ENCODE measurements around the gene C2.
"Not testable (repeated sequence)": the region's sequence is repeated elsewhere in the genome, so short reads cannot be mapped to it uniquely, and the experiment has no call there.

Gene C2

GRCh38 chr6:31899215-31899614 lies 28.3 kb upstream of the C2 start:
- no peak for DNase-seq

- peak; percentile 40 for DNase-seq
These were observed 27.4 kb upstream of the C2 start for GRCh38 chr6:31899882-31900722.

DNA sequence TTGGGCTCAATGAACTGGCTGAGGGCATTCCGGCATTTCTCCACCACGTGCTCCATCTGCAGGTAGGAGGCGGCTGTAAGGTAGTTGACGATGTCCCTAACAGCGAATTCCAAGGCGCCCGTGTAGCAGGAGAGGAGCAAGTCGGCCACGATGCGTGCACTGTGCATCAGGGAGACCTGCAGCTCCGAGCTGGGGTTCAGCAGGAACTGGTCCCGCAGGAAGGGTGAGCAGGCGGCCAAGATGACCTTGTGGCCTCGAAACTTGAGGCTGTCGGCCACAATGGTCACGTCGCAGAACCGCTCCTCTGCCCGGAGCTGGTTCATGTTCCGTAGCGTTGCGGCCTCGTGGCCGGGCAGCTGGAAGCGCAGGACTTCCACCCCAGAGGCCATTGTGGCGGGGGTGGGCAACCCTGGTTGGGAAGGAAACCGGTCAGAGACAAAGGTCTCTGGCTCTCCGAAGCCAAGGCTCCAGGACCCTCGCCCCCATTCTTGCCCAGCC lies 26.6 kb upstream of the C2 start:
- DNase-seq = no peak

GRCh38 chr6:31901415-31901952 lies 26.0 kb upstream of the C2 start:
- DNase-seq = peak; percentile 63

DNA sequence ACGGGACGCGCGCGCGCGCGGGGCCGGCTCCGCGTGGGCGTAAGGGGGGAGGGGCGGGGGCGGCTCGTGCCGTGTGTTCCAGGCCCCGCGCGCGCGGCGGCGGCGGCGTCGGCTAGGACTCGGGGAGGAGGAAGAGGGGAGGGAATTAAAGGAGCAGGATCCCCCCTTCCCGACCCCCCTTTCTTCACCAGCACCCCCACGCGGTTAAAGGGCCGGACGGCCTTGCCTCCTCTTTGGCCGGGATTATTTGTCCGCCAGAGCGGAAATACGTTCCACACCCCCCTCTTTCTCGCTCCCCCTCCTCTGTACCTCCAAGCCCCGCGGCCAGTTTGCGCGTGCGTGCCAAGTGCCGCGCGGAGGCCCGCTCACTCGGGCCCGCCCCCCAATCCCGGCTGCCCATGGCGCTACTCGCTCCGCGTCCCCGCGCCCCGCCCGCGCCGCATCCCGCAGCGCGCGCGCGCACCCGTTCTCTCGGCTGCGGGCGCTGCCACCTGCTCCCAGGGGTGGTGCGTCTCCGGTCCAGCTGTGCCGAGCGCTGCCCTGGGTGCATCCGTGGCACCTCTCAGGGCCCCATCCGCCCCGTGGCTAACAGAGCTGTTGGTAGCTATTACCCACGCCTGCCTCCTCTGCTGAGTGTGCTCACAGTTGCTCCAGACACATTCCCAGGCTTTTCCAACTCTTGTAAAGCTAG lies 25.4 kb upstream of the C2 start, which contains the start of gene ZBTB12:
Gene ZBTB12 (minus strand): TSS at position 134 of the 691 bp plus-strand sequence. CDS start 781 bp downstream, outside the sequence.
- peak; percentile 91 for DNase-seq

- no peak for DNase-seq
These were observed 23.6 kb upstream of the C2 start for GRCh38 chr6:31903957-31904356.

DNA sequence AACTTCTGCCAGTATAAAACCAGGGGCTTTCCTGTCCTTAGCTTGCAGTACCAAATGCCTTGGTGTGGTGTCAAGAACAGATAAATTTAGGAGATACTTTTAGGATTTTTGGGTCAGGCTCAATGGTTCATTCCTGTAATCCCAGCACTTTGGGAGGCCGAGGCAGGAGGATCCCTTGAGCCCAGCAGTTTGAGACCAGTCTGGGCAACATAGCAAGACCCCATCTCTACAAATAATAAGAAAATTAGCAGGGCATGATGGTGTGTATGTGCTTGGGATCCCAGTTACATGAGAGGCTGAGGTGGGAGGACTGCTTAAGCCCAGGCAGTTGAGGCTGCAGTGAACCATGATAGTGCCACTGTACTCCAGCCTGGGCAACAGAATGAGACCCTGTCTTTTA lies 22.5 kb upstream of the C2 start:
- DNase-seq = no peak

DNA sequence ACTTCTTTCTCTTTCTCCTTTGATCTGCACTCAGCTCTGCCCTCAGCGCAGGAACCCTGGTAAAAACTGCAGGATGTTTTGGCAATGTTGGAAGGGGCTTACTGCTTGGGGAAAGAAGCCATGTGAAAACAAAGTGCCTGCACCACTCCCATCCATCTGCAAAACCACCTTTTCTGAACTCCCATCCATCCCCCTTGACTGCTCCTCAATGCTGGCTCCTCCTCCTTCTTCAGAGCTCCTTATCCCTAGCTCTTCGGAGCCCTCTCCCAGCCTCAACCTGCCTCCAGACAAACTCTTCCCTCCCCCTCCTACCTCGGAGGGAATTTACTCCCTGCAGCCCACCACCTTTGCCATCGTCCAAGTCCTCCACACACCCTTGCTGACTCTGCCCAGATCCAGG lies 21.4 kb upstream of the C2 start:
- DNase-seq = no peak

DNA sequence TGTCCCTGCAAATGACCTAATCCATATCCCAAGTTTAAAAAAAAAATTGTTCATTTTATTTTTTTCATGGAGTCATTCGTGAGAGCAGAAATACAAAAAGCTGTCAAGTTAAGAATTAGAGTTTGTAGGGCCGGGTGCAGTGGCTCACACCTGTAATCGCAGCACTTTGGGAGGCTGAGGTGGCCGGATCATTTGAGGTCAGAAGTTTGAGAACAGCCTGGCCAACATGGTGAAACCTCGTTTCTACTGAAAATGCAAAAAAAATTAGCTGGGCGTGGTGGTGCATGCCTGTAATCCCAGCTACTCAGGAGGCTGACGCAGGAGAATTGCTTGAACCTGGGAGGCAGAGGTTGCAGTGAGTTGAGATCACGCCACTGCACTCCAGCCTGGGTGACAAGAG lies 20.8 kb upstream of the C2 start:
- not testable (repeated sequence) for DNase-seq

- no peak for DNase-seq
These were observed 20.2 kb upstream of the C2 start for GRCh38 chr6:31907158-31907813.

GRCh38 chr6:31908255-31908654 lies 19.3 kb upstream of the C2 start:
- DNase-seq = not testable (repeated sequence)

DNA sequence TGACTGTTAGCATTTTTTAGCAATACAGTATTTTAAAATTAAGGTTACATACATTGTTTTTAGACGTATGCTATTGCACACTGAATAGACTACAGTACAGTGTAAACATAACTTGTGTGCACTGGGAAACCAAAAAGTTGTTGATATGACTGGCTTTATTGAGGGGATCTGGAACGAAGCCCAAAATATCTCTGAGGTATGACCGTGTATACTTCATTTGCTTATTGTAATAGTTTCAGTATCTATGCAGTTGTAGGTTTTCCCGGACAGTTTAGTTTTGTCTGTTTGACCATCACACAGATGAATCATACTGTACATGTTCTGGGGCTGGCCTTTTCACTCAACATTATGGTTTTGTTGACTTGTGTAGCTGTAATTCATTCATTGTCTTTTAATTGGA lies 18.7 kb upstream of the C2 start:
- no peak for DNase-seq

DNA sequence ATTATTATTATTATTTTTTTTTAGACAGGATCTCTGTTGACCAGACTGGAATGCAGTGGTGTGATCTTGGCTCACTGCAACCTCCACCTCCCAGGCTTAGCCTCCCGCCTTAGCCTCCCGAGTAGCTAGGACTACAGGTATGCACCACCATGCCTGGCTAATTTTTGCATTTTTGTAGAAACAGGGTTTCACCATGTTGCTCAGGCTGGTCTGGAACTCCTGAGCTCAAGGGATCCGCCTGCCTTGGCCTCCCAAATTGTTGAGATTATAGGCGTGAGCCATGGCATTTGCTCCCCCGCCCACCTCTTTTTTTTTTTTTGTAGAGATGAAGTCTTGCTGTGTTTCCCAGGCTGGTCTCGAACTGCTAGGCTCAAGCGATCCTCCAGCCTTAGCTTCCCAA lies 18.2 kb upstream of the C2 start:
- DNase-seq = not testable (repeated sequence)

GRCh38 chr6:31911826-31912585 lies 15.5 kb upstream of the C2 start:
- no peak for DNase-seq

DNA sequence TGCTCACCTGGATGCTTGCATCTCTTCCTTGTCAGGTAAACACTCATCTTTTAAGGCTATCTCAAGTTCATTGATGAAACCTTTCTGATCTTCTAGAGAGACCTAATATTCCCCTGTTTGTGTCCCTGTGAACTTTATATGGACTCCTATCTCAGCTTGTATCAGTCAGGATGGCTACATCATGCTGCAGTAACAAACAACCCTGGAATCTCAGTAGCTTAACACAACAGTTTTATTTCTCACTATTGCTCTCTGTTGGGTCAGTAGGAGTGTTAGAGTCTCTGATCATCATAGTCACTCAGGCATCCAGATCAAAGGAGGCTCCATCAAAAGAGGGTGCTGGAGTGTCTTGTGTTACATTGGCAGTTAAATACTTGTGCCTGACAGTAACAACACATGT lies 12.2 kb upstream of the C2 start:
- DNase-seq = no peak

- DNase-seq = no peak
These were observed 11.8 kb upstream of the C2 start for GRCh38 chr6:31915756-31916155.

DNA sequence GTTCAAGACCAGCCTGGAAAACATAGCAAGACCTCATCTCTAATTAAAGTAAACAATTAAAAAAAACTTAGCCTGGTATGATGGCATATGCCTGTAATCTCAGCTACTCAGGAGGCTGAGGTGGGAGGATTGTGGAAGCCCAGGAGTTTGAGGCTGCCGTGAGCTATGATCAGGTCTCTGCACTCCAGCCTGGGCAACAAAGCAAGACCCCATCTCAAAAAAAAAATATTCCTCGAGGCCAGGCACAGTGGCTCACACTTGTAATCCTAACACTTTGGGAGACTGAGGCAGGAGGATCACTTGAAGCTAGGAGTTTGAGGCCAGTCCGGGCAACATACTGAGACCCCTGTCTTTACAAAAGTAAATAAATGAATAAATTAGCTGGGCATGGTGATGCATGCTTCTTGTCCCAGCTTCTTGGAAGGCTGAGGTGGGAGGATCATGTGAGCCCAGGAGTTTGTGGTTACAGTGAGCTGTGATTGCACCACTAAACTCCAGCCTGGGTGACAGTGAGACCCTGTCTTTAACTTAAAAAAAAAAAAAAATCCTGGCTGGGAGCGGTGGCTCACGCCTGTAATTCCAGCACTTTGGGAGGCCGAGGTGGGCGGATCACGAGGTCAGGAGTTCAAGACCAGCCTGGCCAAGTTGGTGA lies 9.3 kb upstream of the C2 start:
- DNase-seq = no peak

DNA sequence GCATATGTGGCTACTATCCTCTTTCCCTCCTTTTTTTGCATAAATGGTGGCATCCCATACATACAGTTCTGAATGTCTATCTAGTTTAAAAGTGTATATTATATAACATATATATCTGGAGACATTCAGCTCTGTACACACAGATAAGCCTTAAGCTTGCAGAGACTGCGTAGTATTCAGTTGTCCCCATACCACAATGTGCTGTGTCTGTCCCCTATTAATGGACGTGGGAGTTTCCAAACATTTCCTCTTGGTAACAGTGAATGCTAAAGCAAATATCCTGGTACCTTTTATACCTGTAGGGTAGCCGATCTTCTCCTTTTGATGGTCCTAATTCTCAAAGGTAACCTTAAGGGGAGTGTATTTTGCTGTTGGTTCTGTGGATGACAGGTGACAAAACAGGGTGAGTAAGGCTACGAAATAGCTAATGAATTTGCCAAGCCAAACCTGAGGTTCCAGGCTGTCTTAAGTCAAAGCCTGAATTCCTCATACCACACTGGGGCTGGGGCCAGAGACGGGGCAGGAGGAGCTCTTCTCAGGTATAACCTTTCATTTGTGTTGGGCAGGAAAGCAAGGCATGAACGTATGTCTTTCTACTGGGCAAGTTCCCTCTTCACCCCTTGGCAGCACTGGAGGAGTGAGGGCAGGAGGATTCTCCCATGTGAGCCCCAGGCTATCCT lies 7.8 kb upstream of the C2 start:
- DNase-seq = no peak

DNA sequence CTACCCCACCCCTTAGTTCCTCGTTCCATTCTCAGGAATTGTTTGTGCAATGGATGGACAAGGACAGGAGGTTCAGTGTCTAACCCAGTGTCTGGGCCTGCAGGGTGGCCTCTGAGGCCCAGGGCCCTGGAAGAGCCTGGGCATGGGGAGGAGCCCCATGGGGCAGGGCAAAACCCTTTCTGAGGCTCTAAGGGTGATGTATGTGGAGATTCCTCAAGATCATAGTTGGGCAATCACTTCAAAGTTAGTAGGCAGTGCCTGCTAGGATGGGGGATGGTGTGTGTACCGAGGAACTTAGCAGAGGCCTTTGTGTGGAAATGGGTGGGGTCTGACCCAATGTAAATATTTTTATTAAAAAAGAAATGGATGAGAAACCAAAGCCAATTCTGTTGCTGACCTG lies 6.7 kb upstream of the C2 start:
- no peak for DNase-seq

GRCh38 chr6:31922942-31923341 lies 4.6 kb upstream of the C2 start:
- DNase-seq = peak; percentile 32
